Non-pigmented ciliary epithelial cell (primary cell): ENCODE measurements around the gene PRR20G.
"Not testable (repeated sequence)": the region's sequence is repeated elsewhere in the genome, so short reads cannot be mapped to it uniquely, and the experiment has no call there.

Experiments used
- DNase-seq: peaks from one replicate; pipeline ENCODE4 v3.0.0-alpha.2; 2010; ENCODE audit warnings: low read depth

Gene PRR20G

DNA sequence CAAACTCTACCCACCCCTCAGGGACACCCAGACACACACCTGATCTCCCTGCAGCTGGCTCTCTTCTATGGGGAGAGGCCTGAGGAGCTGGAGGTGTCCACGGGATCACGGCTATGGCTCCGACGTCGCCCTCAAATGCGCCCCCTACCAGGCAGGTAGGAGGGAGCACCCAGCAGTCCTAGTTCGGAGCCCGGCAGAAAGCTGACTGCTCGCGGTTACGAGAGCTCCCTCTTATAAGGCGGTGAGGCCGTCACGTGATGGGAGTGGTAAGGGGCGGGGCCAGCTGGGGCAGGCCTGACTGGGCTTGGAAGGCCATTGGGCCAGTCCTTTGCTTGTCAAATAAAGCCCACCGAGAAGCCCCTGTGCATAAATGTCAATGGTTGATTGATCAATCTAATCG, at the start of gene PRR20G:
TSS of gene PRR20G (minus strand) at position 207 of the 400 bp plus-strand sequence. CDS start 681 bp downstream, outside the sequence.
- DNase-seq = no peak

- DNase-seq = no peak
Observed at GRCh38 chr3:127337001-127337400, 49.2 kb upstream of the PRR20G start.

DNA sequence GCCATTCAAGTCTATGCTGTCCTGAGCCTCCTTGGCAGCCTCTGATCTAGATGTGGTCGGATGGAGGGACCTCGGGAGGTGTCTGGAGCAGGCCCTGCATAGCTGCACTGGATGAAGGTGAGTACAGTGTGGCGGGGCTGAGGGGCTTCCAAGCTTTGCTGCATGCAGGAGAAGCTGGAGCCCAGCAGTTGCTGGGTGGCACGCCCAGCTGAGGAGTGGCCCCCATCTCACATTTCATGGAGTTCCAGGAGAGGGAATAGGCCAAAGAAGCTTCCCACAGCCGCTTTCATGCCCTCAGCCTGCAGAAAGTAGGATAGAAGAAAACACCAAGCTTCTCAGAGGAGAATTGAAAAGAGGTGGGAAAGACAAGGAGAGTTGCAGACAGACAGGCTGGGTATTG, 48.3 kb upstream of the PRR20G start:
- DNase-seq = no peak

DNA sequence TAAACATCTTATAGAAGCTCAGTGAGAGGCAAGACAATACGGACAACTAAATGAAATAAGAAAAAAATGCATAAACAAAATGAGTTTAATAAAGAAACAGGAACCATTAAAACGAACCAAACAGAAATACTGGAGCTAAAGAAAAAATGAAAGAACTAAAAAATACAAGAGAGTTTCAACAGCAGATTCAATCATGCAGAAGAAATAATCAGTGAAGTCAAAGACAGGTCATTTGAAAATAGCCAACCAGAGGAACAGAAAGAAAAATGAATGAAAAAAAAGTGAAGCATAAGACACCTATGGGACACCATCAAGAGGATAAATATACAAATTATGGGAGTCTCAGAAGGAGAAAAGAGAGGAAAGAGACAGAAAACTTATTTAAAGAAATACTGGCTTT, 42.5 kb upstream of the PRR20G start:
- DNase-seq = no peak

- no peak for DNase-seq
Observed at GRCh38 chr3:127329631-127330285, 41.9 kb upstream of the PRR20G start.

DNA sequence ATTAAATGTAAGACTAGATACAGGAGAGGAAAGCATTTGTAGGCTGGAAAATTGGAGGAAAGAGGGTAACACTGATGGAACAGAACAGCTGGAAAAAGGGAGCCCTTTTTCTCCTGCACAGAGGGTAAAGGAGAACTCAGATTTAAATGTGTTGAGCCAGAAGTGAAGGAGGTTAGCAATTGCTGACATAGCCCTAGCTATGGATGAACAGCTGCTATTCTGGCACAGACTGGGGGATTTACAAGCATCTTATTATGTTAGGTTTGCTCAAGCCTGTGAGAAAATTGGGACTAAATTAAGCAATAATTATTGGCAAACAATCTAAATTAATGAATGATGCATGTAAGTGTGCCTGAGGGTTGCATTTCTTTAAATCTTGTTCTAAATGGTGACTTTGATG, 40.6 kb upstream of the PRR20G start:
- DNase-seq = no peak

DNA sequence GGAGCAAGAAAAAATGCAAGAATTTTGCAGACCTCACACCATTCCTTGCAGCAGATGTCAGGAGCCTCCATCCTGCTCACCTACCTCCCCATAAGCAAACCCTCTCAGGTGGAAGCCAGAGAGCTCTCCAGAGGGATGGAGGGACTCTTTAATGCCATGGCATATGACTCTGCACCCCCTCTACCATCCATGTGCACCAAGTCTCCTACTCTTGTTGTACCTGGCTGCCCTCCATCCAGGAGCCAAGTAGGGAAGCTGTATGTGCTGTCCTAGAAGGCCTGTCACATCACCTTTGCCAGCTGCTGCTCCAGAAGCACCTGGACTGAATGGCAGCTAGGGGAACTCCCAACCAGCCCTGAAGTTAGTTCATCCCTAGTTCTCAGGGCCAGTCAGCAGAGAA, 38.5 kb upstream of the PRR20G start:
- DNase-seq = no peak

DNA sequence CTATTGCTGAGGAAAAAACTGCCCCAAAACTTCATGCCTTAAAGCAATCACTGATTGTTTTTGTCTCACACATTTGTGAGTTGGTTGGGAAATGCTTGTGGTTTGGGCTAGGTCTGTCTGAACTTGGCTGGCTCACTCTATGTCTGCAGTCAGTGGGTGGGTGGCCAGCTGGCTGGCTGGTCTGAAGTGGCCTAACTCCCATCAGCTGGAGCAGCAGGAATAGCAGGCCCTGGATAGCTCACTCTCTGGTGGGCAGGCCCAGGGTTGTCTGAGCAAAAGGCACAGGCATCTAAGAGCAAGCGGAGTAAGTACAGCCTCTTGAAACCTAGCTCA, 37.7 kb upstream of the PRR20G start:
- DNase-seq = no peak

- DNase-seq = no peak
Observed at GRCh38 chr3:127324913-127325628, 37.2 kb upstream of the PRR20G start.

- DNase-seq = no peak
Observed at GRCh38 chr3:127324076-127324475, 36.2 kb upstream of the PRR20G start.

DNA sequence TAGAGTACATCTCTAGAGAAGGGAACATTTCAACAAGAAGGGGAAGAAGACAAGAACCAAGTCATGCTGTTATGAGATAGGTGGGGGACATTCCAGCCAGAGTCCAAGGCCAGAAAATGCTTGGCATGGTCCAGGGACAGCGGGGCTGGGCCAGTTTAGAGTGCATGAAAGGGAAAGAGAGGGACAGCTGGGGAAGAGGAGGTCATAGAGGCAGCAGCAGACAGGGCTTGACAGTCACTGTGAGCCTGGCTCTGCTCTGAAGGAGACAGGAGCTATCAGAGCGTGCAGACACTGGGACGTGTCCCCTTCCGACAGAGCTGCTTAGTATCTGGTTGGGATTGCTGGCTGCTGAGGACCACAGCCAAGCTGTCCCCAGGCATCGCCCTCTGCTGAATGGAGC, 35.7 kb upstream of the PRR20G start:
- no peak for DNase-seq

DNA sequence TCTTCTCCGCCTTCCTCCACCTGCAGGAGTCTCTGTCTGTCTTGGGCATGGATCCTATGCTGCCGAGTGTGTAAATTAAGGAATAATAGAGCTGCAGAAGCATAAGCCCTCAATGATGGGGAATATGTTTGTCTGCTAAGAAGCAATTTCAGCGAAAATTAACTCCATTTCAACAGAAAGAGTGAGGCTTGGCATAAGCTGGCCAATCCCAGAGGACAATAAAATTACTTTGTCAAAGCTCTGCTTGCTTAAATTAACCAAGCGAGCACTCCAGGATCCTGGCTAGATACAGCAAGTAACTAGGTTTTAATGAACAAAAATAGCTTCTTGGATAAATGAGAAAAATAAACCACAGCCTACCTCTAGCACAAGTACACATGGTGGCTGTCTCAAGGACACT, 33.5 kb upstream of the PRR20G start:
- DNase-seq = no peak

GRCh38 chr3:127320529-127321121, 32.8 kb upstream of the PRR20G start:
- DNase-seq = no peak

DNA sequence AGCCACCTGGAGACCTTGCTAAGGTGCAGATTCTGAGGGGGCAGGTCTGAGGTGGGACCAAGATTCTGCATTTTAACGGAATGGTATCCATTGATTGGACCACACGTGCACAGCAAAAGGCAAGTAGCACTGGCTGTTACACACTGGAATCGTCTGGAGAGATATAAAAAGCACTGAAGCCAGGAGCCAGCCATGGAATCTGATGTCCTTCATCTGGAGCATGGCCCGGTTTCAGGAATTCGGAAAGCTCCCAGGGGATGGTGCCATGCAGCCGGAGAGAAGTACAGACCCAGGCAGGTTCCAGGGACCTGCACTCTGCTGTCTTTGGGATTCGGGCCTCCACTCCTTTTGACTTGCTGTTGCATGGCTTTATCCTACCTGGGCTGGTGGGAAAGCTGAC, 28.8 kb upstream of the PRR20G start:
- DNase-seq = no peak

DNA sequence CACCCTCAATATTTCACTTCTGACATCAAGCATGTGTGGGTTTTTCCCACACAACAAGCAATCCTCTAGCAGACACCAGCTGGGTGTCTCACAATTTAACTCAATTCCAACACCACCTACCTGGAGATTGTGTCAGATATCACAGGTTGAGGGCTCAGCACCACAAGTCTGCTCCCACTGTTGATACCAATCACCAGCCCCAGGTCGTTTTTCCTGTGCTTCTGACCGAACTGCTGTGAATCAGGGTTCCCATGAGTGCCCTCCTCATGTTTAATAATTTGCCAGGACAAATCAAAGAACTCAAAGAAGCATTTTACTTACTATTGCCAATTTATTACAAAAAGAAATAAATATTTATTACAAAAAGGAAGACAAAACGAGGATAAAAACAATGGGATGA, 25.0 kb upstream of the PRR20G start:
- no peak for DNase-seq

DNA sequence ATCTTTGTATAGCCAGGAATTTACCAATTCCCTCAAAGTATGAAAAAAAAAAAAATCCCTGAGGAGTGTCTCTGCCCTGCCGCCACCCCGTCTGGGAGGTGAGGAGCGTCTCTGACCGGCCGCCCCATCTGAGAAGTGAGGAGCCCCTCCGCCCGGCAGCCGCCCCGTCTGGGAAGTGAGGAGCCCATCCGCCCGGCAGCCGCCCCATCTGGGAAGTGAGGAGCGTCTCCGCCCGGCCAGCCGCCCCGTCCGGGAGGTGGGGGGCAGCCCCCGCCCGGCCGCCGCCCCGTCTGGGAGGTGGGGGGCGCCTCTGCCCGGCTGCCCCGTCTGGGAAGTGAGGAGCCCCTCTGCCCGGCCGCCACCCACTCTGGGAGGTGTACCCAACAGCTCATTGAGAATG, 21.0 kb upstream of the PRR20G start:
- DNase-seq = not testable (repeated sequence)

- no peak for DNase-seq
Observed at GRCh38 chr3:127307916-127308315, 20.1 kb upstream of the PRR20G start.

GRCh38 chr3:127307112-127307835, 19.4 kb upstream of the PRR20G start:
- no peak for DNase-seq

- DNase-seq = no peak
Observed at GRCh38 chr3:127306361-127307111, 18.7 kb upstream of the PRR20G start.

- no peak for DNase-seq
Observed at GRCh38 chr3:127305499-127306060, 17.7 kb upstream of the PRR20G start.

GRCh38 chr3:127304121-127304744, 16.4 kb upstream of the PRR20G start:
- no peak for DNase-seq
